Measurements from ENCODE around the gene USP36. TPM values are rescaled to one million over a fixed set of nuclear protein-coding genes. Genes with fewer than 3 reads are reported as not detected.

The USP36 gene
- total RNA-seq, 1 donor: 30.8 TPM

DNA sequence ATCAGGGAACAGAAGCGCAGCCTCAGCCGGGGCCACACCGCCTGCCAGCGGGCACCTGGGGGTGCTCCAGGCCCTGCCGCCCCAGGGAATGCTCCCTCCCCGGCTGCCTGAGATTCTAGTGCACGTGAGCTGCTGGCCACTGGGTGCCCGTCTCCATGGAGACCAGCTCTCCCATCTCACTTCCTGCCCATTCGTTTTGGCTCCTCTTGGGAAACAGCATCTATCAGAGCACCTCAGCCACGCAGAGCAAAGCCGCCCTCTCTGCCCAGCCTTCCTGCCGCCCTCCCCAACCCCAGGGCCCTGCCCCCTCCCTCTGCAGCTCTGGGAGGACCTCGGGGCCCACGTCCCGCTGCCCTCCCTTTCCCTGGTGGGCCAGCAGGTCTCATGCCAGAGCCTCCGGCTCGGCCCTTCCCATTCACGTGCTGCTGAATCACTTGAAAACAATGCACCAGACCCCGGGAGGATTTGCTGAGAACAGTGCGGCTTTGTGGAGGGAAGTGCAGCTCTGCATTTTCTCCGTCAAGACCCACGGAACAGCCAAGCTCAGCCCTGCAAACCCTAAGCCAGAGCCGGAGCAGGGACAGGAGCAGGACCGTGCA is 43.0 kb upstream of the USP36 start:
- Histone ChIP-seq H4K20me1 (ENCODE audit: insufficient read depth, low read length) (peaks cover 24% of the 10 kb centered on the region), H3K27me3 (ENCODE audit: insufficient read depth, low read length) (no peaks in the 10 kb centered on the region), H3K79me2 (ENCODE audit: insufficient read depth, low read length) (peaks cover 88% of the 10 kb centered on the region), H3K4me2 (ENCODE audit: insufficient read depth, low read length) (peak overlapping the region; percentile 70), H3K36me3 (ENCODE audit: insufficient read depth, low read length) (peaks cover 11% of the 10 kb centered on the region), H2AFZ (ENCODE audit: low read length) (no peak overlapping the region), H3K4me1 (ENCODE audit: insufficient read depth, low read length) (peaks cover 45% of the 10 kb centered on the region), H3K27ac (ENCODE audit: low read depth, low read length) (peak overlapping the region; percentile 88), H3K4me3 (ENCODE audit: insufficient read depth, low read length) (peak overlapping the region; percentile 56), H3K9me3 (ENCODE audit: low read depth, low read length) (no peaks in the 10 kb centered on the region)
- DNase-seq (ENCODE audit: insufficient read length, low spot score, missing footprints): peak; percentile 99
- TF ChIP-seq, protein P1, sequence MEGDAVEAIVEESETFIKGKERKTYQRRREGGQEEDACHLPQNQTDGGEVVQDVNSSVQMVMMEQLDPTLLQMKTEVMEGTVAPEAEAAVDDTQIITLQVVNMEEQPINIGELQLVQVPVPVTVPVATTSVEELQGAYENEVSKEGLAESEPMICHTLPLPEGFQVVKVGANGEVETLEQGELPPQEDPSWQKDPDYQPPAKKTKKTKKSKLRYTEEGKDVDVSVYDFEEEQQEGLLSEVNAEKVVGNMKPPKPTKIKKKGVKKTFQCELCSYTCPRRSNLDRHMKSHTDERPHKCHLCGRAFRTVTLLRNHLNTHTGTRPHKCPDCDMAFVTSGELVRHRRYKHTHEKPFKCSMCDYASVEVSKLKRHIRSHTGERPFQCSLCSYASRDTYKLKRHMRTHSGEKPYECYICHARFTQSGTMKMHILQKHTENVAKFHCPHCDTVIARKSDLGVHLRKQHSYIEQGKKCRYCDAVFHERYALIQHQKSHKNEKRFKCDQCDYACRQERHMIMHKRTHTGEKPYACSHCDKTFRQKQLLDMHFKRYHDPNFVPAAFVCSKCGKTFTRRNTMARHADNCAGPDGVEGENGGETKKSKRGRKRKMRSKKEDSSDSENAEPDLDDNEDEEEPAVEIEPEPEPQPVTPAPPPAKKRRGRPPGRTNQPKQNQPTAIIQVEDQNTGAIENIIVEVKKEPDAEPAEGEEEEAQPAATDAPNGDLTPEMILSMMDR (IDR thresholded peaks at IDR 0.05; ENCODE audit: extremely low read depth, low read depth, low read length): no peak

DNA sequence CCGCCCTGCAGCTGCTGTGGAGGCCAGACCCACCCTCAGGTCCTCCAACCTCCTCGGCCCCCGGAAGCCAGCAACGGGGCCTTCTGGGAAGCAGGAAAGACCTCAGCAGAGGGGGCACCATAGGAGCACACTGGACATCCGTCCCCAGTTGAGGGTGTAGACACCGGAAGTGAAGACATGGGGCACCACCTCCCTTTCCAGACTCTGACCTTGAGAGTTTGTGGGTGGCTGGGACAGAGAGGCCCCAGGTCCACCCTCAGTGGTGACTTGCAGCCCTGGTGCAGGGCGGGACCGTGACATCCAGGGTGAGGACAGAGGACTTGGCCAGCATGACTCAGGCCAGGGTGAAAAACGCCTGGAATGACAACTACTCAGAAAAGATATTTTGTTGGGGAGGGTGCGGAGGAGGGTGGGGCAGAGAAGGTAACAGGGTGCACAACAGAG is 42.5 kb upstream of the USP36 start:
- Histone ChIP-seq H3K27ac (ENCODE audit: low read depth, low read length) (peak overlapping the region; percentile 88), H2AFZ (ENCODE audit: low read length) (peak overlapping the region; percentile 29), H3K36me3 (ENCODE audit: insufficient read depth, low read length) (peaks cover 13% of the 10 kb centered on the region), H3K79me2 (ENCODE audit: insufficient read depth, low read length) (peaks cover 87% of the 10 kb centered on the region), H3K9me3 (ENCODE audit: low read depth, low read length) (no peaks in the 10 kb centered on the region), H3K4me2 (ENCODE audit: insufficient read depth, low read length) (peak overlapping the region; percentile 70), H3K4me1 (ENCODE audit: insufficient read depth, low read length) (peaks cover 45% of the 10 kb centered on the region), H4K20me1 (ENCODE audit: insufficient read depth, low read length) (peaks cover 23% of the 10 kb centered on the region), H3K4me3 (ENCODE audit: insufficient read depth, low read length) (peak overlapping the region; percentile 56), H3K27me3 (ENCODE audit: insufficient read depth, low read length) (no peaks in the 10 kb centered on the region)
- TF ChIP-seq, protein P1 (IDR thresholded peaks at IDR 0.05; ENCODE audit: extremely low read depth, low read depth, low read length): no peak
- DNase-seq (ENCODE audit: insufficient read length, low spot score, missing footprints): peak; percentile 95

DNA sequence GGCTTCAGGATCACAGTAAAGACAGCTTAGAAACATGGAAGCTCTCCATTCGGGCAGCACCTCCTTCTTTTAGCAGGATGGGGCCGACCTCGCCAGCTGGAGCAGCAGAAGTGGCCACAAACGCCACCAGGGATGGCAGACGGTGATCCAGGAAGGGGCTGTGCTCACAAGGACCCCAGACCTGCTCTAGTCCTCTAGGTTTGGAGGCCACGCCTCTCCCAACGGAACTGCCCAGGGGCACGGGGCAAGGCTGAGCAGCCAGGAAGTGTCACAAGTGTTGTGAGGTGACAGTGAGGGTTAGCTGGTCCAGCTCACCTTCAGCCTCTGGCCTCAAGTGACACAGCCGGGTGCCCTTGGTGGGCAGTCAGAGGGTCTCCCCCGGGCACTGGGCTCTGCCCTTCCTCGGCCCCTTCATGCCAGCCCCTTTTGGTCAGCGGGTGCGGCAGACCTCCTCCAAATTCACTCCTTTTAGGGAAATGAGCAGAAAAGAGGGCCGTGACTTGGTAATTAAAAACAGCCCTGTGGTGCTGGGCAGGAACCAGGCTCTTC is 42.0 kb upstream of the USP36 start:
- H3K4me3 ChIP-seq (ENCODE audit: insufficient read depth, low read length): no peak overlapping the region
- TF ChIP-seq, protein P1 (IDR thresholded peaks at IDR 0.05; ENCODE audit: extremely low read depth, low read depth, low read length): no peak
- peak overlapping the region; percentile 29 for H2AFZ ChIP-seq (ENCODE audit: low read length)
- H3K27me3 ChIP-seq (ENCODE audit: insufficient read depth, low read length): no peaks in the 10 kb centered on the region
- H4K20me1 ChIP-seq (ENCODE audit: insufficient read depth, low read length): peaks cover 23% of the 10 kb centered on the region
- H3K27ac ChIP-seq (ENCODE audit: low read depth, low read length): peak overlapping the region; percentile 88
- peaks cover 17% of the 10 kb centered on the region for H3K36me3 ChIP-seq (ENCODE audit: insufficient read depth, low read length)
- peak; percentile 65 for DNase-seq (ENCODE audit: insufficient read length, low spot score, missing footprints)
- H3K79me2 ChIP-seq (ENCODE audit: insufficient read depth, low read length): peaks cover 88% of the 10 kb centered on the region
- H3K4me2 ChIP-seq (ENCODE audit: insufficient read depth, low read length): peak overlapping the region; percentile 70
- H3K9me3 ChIP-seq (ENCODE audit: low read depth, low read length): no peaks in the 10 kb centered on the region
- peaks cover 45% of the 10 kb centered on the region for H3K4me1 ChIP-seq (ENCODE audit: insufficient read depth, low read length)

DNA sequence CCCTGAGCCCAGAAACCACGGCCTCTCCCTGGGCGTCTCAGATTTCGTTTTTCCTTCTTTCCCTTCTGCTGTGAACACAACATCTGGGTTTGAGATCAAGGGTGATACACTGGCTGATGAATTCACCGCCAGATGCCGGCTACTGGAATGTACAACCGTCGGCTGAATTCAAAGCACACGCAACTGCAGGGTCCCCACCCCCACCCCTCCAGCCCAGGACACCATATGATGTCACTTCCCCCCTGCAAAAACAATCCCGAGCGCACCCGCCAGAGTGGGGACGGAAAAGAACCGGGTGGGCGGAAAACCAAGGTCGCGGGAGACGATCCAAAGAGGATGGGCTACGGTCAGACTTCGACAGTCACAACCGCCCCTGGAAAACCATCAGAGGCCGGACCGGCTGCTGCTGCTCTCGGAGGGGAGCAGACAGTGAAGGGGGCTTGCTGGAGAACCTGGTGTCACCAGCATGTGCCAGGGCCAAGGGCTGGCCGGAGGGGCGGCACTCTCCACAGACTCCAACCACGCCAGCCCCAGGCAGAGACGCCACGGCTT is 39.1 kb upstream of the USP36 start:
- H3K27me3 ChIP-seq (ENCODE audit: insufficient read depth, low read length): no peaks in the 10 kb centered on the region
- H2AFZ ChIP-seq (ENCODE audit: low read length): peak overlapping the region; percentile 58
- peaks cover 25% of the 10 kb centered on the region for H4K20me1 ChIP-seq (ENCODE audit: insufficient read depth, low read length)
- TF ChIP-seq, protein P1 (IDR thresholded peaks at IDR 0.05; ENCODE audit: extremely low read depth, low read depth, low read length): no peak
- H3K4me2 ChIP-seq (ENCODE audit: insufficient read depth, low read length): peak overlapping the region; percentile 80
- peak overlapping the region; percentile 94 for H3K27ac ChIP-seq (ENCODE audit: low read depth, low read length)
- peaks cover 50% of the 10 kb centered on the region for H3K4me1 ChIP-seq (ENCODE audit: insufficient read depth, low read length)
- H3K4me3 ChIP-seq (ENCODE audit: insufficient read depth, low read length): peak overlapping the region; percentile 34
- DNase-seq (ENCODE audit: insufficient read length, low spot score, missing footprints): peak; percentile 96
- peaks cover 84% of the 10 kb centered on the region for H3K79me2 ChIP-seq (ENCODE audit: insufficient read depth, low read length)
- H3K9me3 ChIP-seq (ENCODE audit: low read depth, low read length): no peaks in the 10 kb centered on the region
- H3K36me3 ChIP-seq (ENCODE audit: insufficient read depth, low read length): peaks cover 6% of the 10 kb centered on the region
